H1 (cell line): ENCODE measurements around the gene ZNF70.

Experiments
- ATF2 ChIP-seq: IDR thresholded peaks from 2 replicates; pipeline ENCODE4 v1.6.1; 2012; ENCODE audit warnings: low read length, inconsistent platforms
- BRCA1 ChIP-seq: IDR thresholded peaks from 2 replicates; pipeline ENCODE4 v1.6.1; 2012; ENCODE audit warnings: low read depth, low read length, improper control_type of control experiment
- CHD2 ChIP-seq: IDR thresholded peaks from 2 replicates; pipeline ENCODE4 v1.6.1; 2012; ENCODE audit warnings: low read length, improper control_type of control experiment
- CREB1 ChIP-seq: IDR thresholded peaks from 2 replicates; pipeline ENCODE4 v1.6.1; 2012; ENCODE audit warnings: inconsistent platforms
- JUN ChIP-seq: IDR thresholded peaks from 2 replicates; pipeline ENCODE4 v1.6.1; 2011; ENCODE audit warnings: low read depth, mild to moderate bottlenecking, improper control_type of control experiment, low read length
- MAX ChIP-seq: IDR thresholded peaks from 2 replicates; pipeline ENCODE4 v1.6.1; 2012; ENCODE audit warnings: inconsistent platforms
- POLR2A ChIP-seq, 2 experiments: IDR thresholded peaks; 1 replicate in 1 of 2; 2 replicates in 1 of 2; pipeline ENCODE4 v1.6.1; 2011; ENCODE audit warnings: low read depth in 2 of 2, low read length in 2 of 2, mild to moderate bottlenecking in 2 of 2; ENCODE audit errors: control extremely low read depth in 1 of 2
- SP1 ChIP-seq: IDR thresholded peaks from 2 replicates; pipeline ENCODE4 v1.6.1; 2011; ENCODE audit warnings: low read depth, low read length
- SP4 ChIP-seq: IDR thresholded peaks from 2 replicates; pipeline ENCODE4 v1.6.1; 2012; ENCODE audit warnings: low read length, inconsistent platforms
- SUZ12 ChIP-seq: fragments of 200-600 bp; sonication (generic); IDR thresholded peaks from 2 replicates; pipeline ENCODE4 v1.6.1; 2012; ENCODE audit warnings: mild to moderate bottlenecking, inconsistent platforms, low read length, moderate library complexity, mixed read lengths
- ZNF274 ChIP-seq: IDR thresholded peaks from 2 replicates; pipeline ENCODE4 v1.7.0; 2012; ENCODE audit warnings: low read length, borderline replicate concordance; ENCODE audit errors: extremely low read depth
- TF ChIP-seq, protein P1 (sequence below), 3 experiments: IDR thresholded peaks; 1 replicate in 2 of 3; 2 replicates in 1 of 3; pipeline versions ENCODE4 v1.5.1 to v1.6.1; 2011; ENCODE audit warnings: low read length in 3 of 3, mild to moderate bottlenecking in 3 of 3, inconsistent platforms in 2 of 3, low read depth in 1 of 3, moderate library complexity in 1 of 3; ENCODE audit not compliant: insufficient read depth in 1 of 3; ENCODE audit errors: control extremely low read depth in 1 of 3

GRCh38 chr22:23762842-23763578 lies 12.1 kb upstream of the ZNF70 start, which contains the start of gene C22orf15:
- TF ChIP-seq POLR2A (IDR thresholded peaks at IDR 0.05; ENCODE audit: control extremely low read depth in 1 of 2, low read depth in 2 of 2, low read length in 2 of 2): no peak
- TF ChIP-seq CREB1: no peak
- TF ChIP-seq SP4: no peak
- TF ChIP-seq, protein P1, sequence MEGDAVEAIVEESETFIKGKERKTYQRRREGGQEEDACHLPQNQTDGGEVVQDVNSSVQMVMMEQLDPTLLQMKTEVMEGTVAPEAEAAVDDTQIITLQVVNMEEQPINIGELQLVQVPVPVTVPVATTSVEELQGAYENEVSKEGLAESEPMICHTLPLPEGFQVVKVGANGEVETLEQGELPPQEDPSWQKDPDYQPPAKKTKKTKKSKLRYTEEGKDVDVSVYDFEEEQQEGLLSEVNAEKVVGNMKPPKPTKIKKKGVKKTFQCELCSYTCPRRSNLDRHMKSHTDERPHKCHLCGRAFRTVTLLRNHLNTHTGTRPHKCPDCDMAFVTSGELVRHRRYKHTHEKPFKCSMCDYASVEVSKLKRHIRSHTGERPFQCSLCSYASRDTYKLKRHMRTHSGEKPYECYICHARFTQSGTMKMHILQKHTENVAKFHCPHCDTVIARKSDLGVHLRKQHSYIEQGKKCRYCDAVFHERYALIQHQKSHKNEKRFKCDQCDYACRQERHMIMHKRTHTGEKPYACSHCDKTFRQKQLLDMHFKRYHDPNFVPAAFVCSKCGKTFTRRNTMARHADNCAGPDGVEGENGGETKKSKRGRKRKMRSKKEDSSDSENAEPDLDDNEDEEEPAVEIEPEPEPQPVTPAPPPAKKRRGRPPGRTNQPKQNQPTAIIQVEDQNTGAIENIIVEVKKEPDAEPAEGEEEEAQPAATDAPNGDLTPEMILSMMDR (IDR thresholded peaks at IDR 0.05; ENCODE audit: control extremely low read depth in 1 of 3, insufficient read depth in 1 of 3, low read depth in 1 of 3, low read length in 3 of 3): no peak
- TF ChIP-seq BRCA1: no peak
- TF ChIP-seq MAX: peak; percentile 87
- TF ChIP-seq SUZ12: no peak
- no peak for TF ChIP-seq SP1
- TF ChIP-seq ZNF274: no peak
- no peak for TF ChIP-seq CHD2
- TF ChIP-seq ATF2: no peak
- no peak for TF ChIP-seq JUN
